ENCODE data around the gene ETS2.

ETS2 gene

DNA sequence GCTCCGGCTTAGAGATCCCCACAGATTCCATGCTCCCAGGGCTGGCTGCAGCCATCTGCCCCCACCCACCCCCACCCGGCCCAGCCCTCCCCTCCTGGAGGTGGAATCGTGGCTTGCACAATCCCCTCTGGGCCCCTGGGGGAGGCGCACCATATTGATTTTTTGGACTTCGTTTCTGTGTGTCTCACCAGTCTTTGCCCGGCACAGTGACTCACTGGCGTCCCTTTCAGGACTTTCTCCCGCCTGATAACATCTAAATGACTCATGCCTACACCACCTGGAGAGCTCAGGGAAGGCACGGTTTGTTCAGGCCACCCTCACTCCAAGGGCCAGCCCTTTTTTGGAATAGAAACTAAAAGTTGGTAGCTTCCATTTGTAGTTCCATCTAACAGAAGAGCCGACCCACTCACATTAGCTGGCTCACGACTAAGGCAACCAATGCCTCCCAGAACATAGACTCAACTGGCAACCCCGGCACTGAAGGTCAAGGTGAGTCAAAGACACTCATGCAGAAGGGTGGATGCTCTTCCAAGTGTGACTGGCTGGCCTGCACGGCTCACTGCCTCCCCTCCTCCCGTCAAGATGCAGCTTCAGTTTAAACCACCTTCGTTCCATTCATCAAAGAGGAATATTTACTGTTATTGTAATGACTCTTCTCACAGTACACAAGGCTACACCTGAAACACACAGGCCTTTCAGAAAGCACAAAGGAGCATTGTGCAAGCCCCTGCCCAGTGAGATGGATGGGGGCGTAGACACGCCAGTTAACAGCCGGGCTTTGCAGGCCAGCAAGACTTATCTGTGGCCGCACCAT is 18.1 kb upstream of the ETS2 start:
- no peaks in the 10 kb centered on the region for H3K4me1 ChIP-seq (ENCODE audit: low read length)
- no peaks in the 10 kb centered on the region for H3K79me2 ChIP-seq (ENCODE audit: low read length)
- H3K4me3 ChIP-seq (ENCODE audit: low read length) = no peak overlapping the region
- H3K36me3 ChIP-seq (replicated peaks; ENCODE audit: insufficient read depth, low read length) = no peaks in the 10 kb centered on the region
- H3K9me3 ChIP-seq (replicated peaks; ENCODE audit: insufficient read depth, low read length) = no peaks in the 10 kb centered on the region
- no peaks in the 10 kb centered on the region for H3K9me2 ChIP-seq (replicated peaks; ENCODE audit: insufficient read depth, low read length)
- no peak overlapping the region for H3K9ac ChIP-seq (ENCODE audit: low read length)
- H2AFZ ChIP-seq (ENCODE audit: low read length) = no peak overlapping the region
- no peaks in the 10 kb centered on the region for H3F3A ChIP-seq (ENCODE audit: insufficient read depth, low read length)
- no peaks in the 10 kb centered on the region for H4K20me1 ChIP-seq (ENCODE audit: insufficient read depth, low read length)
- H3K27ac ChIP-seq (ENCODE audit: low read length) = no peak overlapping the region
- TF ChIP-seq EZH2phosphoT487 (IDR thresholded peaks at IDR 0.05; ENCODE audit: low read length) (no peak), EZH2 (optimal IDR thresholded peaks at IDR 0.05; ENCODE audit: low read depth, low read length) (no peak)
- TF ChIP-seq, protein P1, sequence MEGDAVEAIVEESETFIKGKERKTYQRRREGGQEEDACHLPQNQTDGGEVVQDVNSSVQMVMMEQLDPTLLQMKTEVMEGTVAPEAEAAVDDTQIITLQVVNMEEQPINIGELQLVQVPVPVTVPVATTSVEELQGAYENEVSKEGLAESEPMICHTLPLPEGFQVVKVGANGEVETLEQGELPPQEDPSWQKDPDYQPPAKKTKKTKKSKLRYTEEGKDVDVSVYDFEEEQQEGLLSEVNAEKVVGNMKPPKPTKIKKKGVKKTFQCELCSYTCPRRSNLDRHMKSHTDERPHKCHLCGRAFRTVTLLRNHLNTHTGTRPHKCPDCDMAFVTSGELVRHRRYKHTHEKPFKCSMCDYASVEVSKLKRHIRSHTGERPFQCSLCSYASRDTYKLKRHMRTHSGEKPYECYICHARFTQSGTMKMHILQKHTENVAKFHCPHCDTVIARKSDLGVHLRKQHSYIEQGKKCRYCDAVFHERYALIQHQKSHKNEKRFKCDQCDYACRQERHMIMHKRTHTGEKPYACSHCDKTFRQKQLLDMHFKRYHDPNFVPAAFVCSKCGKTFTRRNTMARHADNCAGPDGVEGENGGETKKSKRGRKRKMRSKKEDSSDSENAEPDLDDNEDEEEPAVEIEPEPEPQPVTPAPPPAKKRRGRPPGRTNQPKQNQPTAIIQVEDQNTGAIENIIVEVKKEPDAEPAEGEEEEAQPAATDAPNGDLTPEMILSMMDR (IDR thresholded peaks at IDR 0.05; ENCODE audit: low read length) = no peak
- H3K27me3 ChIP-seq (replicated peaks; ENCODE audit: insufficient read depth, low read length) = peaks cover 43% of the 10 kb centered on the region
- no peak for DNase-seq
- no peak overlapping the region for H3K4me2 ChIP-seq (ENCODE audit: low read depth, low read length)

DNA sequence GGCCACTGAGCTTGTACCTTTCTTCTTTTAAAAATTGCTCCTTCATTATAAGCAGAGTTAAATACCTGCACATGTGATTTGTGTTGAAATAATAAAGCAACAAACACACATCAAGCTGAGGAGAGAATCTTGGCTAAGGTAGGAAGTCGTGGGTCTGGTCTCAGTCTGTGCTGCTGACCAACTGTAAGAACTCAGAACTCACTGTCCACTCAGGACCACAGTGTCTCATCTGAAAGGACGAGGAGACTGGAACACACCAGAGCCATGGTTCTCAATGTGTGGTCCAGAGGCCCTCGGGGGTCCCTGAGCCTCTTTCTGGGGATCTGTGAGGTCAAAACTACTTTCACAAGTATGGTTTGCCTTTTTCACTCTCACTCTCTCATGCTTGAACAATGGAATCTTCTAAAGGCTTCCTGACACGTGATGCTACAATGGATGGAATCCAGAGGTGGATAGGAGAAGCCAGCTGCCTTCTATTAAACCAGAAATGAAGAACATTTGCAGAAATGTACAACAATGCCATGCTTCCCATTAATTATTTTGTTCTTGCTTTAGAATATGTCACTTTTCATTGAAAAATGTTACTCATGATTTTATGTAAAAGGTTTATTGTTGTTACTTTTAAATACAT is 17.3 kb upstream of the ETS2 start:
- no peaks in the 10 kb centered on the region for H3K9me3 ChIP-seq (replicated peaks; ENCODE audit: insufficient read depth, low read length)
- no peaks in the 10 kb centered on the region for H3K79me2 ChIP-seq (ENCODE audit: low read length)
- H3K9me2 ChIP-seq (replicated peaks; ENCODE audit: insufficient read depth, low read length) = no peaks in the 10 kb centered on the region
- no peaks in the 10 kb centered on the region for H3F3A ChIP-seq (ENCODE audit: insufficient read depth, low read length)
- no peak overlapping the region for H2AFZ ChIP-seq (ENCODE audit: low read length)
- H3K36me3 ChIP-seq (replicated peaks; ENCODE audit: insufficient read depth, low read length) = no peaks in the 10 kb centered on the region
- no peak overlapping the region for H3K27ac ChIP-seq (ENCODE audit: low read length)
- H3K27me3 ChIP-seq (replicated peaks; ENCODE audit: insufficient read depth, low read length) = peaks cover 43% of the 10 kb centered on the region
- no peak for TF ChIP-seq EZH2 (optimal IDR thresholded peaks at IDR 0.05; ENCODE audit: low read depth, low read length)
- no peak for TF ChIP-seq EZH2phosphoT487 (IDR thresholded peaks at IDR 0.05; ENCODE audit: low read length)
- TF ChIP-seq, protein P1 (IDR thresholded peaks at IDR 0.05; ENCODE audit: low read length) = no peak
- H3K4me2 ChIP-seq (ENCODE audit: low read depth, low read length) = no peak overlapping the region
- DNase-seq = no peak
- H4K20me1 ChIP-seq (ENCODE audit: insufficient read depth, low read length) = no peaks in the 10 kb centered on the region
- no peak overlapping the region for H3K9ac ChIP-seq (ENCODE audit: low read length)
- H3K4me3 ChIP-seq (ENCODE audit: low read length) = no peak overlapping the region
- no peaks in the 10 kb centered on the region for H3K4me1 ChIP-seq (ENCODE audit: low read length)

DNA sequence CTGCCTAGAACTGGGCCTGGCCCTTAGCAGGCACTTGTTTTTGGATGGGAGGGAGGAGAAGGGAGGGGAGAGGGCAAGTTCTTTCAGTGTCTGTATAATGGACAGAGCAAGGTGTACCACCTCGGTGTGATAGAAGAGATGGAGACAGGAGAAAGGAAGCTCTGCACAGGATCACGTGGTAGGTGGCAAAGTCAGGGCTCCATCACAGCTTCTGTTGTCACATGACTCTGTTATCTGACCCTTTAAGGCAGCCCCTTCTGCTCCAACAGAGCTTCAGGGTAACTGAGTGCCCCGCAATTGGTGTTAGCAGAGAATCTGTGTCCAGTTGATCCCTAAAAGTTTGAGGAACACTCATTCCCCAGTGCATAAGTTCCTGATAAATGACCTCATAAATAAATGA is 16.5 kb upstream of the ETS2 start:
- Histone ChIP-seq H3K9me2 (replicated peaks; ENCODE audit: insufficient read depth, low read length) (no peaks in the 10 kb centered on the region), H2AFZ (ENCODE audit: low read length) (no peak overlapping the region)
- TF ChIP-seq EZH2 (optimal IDR thresholded peaks at IDR 0.05; ENCODE audit: low read depth, low read length) (no peak), EZH2phosphoT487 (IDR thresholded peaks at IDR 0.05; ENCODE audit: low read length) (no peak)
- TF ChIP-seq, protein P1 (IDR thresholded peaks at IDR 0.05; ENCODE audit: low read length) = no peak

More for the DNA sequence above, 16.5 kb upstream of the ETS2 start:
- Histone ChIP-seq H3K9ac (ENCODE audit: low read length) (no peak overlapping the region), H3K4me1 (ENCODE audit: low read length) (no peaks in the 10 kb centered on the region), H3K9me3 (replicated peaks; ENCODE audit: insufficient read depth, low read length) (no peaks in the 10 kb centered on the region), H3K4me3 (ENCODE audit: low read length) (no peak overlapping the region), H3K4me2 (ENCODE audit: low read depth, low read length) (no peak overlapping the region), H3K27ac (ENCODE audit: low read length) (no peak overlapping the region), H3F3A (ENCODE audit: insufficient read depth, low read length) (no peaks in the 10 kb centered on the region), H4K20me1 (ENCODE audit: insufficient read depth, low read length) (no peaks in the 10 kb centered on the region), H3K27me3 (replicated peaks; ENCODE audit: insufficient read depth, low read length) (peaks cover 48% of the 10 kb centered on the region), H3K36me3 (replicated peaks; ENCODE audit: insufficient read depth, low read length) (no peaks in the 10 kb centered on the region), H3K79me2 (ENCODE audit: low read length) (no peaks in the 10 kb centered on the region)
- no peak for DNase-seq
